WTC11 (cell line): ENCODE results near the gene RCC2.

Experiments
- ATF3 ChIP-seq: sonication (generic); formaldehyde crosslinking; conservative IDR thresholded peaks from 2 replicates; pipeline ENCODE4 v1.8.1; 2022; ENCODE audit warnings: mild to moderate bottlenecking, missing genetic modification reagents
- ELF4 ChIP-seq: sonication (generic); formaldehyde crosslinking; IDR thresholded peaks from 2 replicates; pipeline ENCODE4 v1.8.1; 2022; ENCODE audit warnings: low read depth, mild to moderate bottlenecking, moderate library complexity, missing genetic modification reagents
- HMGA2 ChIP-seq: fragments of 250-450 bp; sonication (Bioruptor Pico); IDR thresholded peaks from 2 replicates; pipeline ENCODE4 v1.4.0; 2021; ENCODE audit warnings: mild to moderate bottlenecking, moderate library complexity
- NFYB ChIP-seq: sonication (generic); formaldehyde crosslinking; conservative IDR thresholded peaks from 2 replicates; pipeline ENCODE4 v1.8.0; 2022; ENCODE audit warnings: low read depth, missing genetic modification reagents
- NR3C1 ChIP-seq: sonication (generic); formaldehyde crosslinking; conservative IDR thresholded peaks from 2 replicates; pipeline ENCODE4 v1.8.1; 2023; ENCODE audit warnings: low read depth, mild to moderate bottlenecking, missing genetic modification reagents
- SP1 ChIP-seq: sonication (generic); formaldehyde crosslinking; conservative IDR thresholded peaks from 2 replicates; pipeline ENCODE4 v1.8.1; 2022; ENCODE audit warnings: missing genetic modification reagents
- TF ChIP-seq, protein P1 (sequence below): sonication (generic); formaldehyde crosslinking; IDR thresholded peaks from 2 replicates; pipeline ENCODE4 v1.8.0; 2022; ENCODE audit warnings: mild to moderate bottlenecking, missing genetic modification reagents
- TF ChIP-seq, protein P2 (sequence below): fragments of 200-600 bp; IDR thresholded peaks from 2 replicates; pipeline ENCODE4 v1.8.0; 2022; ENCODE audit warnings: antibody characterized with exemption
- TF ChIP-seq, protein P3 (sequence below): fragments of 250-450 bp; sonication (Bioruptor Pico); IDR thresholded peaks from 2 replicates; pipeline ENCODE4 v1.9.0; 2021; ENCODE audit warnings: mild to moderate bottlenecking, borderline replicate concordance

- TF ChIP-seq, protein P1, sequence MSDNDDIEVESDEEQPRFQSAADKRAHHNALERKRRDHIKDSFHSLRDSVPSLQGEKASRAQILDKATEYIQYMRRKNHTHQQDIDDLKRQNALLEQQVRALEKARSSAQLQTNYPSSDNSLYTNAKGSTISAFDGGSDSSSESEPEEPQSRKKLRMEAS (CRISPR knock-in tag): no peak
- TF ChIP-seq, protein P2, sequence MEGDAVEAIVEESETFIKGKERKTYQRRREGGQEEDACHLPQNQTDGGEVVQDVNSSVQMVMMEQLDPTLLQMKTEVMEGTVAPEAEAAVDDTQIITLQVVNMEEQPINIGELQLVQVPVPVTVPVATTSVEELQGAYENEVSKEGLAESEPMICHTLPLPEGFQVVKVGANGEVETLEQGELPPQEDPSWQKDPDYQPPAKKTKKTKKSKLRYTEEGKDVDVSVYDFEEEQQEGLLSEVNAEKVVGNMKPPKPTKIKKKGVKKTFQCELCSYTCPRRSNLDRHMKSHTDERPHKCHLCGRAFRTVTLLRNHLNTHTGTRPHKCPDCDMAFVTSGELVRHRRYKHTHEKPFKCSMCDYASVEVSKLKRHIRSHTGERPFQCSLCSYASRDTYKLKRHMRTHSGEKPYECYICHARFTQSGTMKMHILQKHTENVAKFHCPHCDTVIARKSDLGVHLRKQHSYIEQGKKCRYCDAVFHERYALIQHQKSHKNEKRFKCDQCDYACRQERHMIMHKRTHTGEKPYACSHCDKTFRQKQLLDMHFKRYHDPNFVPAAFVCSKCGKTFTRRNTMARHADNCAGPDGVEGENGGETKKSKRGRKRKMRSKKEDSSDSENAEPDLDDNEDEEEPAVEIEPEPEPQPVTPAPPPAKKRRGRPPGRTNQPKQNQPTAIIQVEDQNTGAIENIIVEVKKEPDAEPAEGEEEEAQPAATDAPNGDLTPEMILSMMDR: no peak
- no peak for TF ChIP-seq NR3C1 (CRISPR knock-in tag)
- TF ChIP-seq HMGA2 (CRISPR knock-in tag): no peak
- TF ChIP-seq NFYB (CRISPR knock-in tag): no peak
- TF ChIP-seq, protein P3, sequence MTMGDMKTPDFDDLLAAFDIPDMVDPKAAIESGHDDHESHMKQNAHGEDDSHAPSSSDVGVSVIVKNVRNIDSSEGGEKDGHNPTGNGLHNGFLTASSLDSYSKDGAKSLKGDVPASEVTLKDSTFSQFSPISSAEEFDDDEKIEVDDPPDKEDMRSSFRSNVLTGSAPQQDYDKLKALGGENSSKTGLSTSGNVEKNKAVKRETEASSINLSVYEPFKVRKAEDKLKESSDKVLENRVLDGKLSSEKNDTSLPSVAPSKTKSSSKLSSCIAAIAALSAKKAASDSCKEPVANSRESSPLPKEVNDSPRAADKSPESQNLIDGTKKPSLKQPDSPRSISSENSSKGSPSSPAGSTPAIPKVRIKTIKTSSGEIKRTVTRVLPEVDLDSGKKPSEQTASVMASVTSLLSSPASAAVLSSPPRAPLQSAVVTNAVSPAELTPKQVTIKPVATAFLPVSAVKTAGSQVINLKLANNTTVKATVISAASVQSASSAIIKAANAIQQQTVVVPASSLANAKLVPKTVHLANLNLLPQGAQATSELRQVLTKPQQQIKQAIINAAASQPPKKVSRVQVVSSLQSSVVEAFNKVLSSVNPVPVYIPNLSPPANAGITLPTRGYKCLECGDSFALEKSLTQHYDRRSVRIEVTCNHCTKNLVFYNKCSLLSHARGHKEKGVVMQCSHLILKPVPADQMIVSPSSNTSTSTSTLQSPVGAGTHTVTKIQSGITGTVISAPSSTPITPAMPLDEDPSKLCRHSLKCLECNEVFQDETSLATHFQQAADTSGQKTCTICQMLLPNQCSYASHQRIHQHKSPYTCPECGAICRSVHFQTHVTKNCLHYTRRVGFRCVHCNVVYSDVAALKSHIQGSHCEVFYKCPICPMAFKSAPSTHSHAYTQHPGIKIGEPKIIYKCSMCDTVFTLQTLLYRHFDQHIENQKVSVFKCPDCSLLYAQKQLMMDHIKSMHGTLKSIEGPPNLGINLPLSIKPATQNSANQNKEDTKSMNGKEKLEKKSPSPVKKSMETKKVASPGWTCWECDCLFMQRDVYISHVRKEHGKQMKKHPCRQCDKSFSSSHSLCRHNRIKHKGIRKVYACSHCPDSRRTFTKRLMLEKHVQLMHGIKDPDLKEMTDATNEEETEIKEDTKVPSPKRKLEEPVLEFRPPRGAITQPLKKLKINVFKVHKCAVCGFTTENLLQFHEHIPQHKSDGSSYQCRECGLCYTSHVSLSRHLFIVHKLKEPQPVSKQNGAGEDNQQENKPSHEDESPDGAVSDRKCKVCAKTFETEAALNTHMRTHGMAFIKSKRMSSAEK (CRISPR knock-in tag): no peak
- TF ChIP-seq ELF4 (CRISPR knock-in tag): no peak
- TF ChIP-seq ATF3 (CRISPR knock-in tag): no peak
- TF ChIP-seq SP1 (CRISPR knock-in tag): no peak
Observed at GRCh38 chr1:17403081-17403480, 36.4 kb downstream of the RCC2 start.
